HG02840 (cell line): ENCODE data around the gene NUAK2.

Experiments used
- ATAC-seq: cut with Tn5 transposase; IDR thresholded peaks from one replicate; pipeline ENCODE4 v1.9.1; 2021; ENCODE audit warnings: mild to moderate bottlenecking, moderate library complexity, moderate number of reproducible peaks; ENCODE audit not compliant: unreplicated experiment, low FRiP score

Gene NUAK2

GRCh38 chr1:205279986-205280385 lies 41.6 kb downstream of the NUAK2 start:
- ATAC-seq = no peak

GRCh38 chr1:205276689-205277065 lies 44.9 kb downstream of the NUAK2 start:
- no peak for ATAC-seq

GRCh38 chr1:205275916-205276688 lies 45.4 kb downstream of the NUAK2 start:
- no peak for ATAC-seq

GRCh38 chr1:205275133-205275532 lies 46.4 kb downstream of the NUAK2 start:
- ATAC-seq = no peak

- ATAC-seq = no peak
These were observed 47.4 kb downstream of the NUAK2 start for GRCh38 chr1:205274041-205274691.

GRCh38 chr1:205273551-205273982 lies 48.0 kb downstream of the NUAK2 start:
- ATAC-seq = no peak

GRCh38 chr1:205272536-205272935 lies 49.0 kb downstream of the NUAK2 start:
- no peak for ATAC-seq

GRCh38 chr1:205271745-205272144 lies 49.8 kb downstream of the NUAK2 start:
- no peak for ATAC-seq

GRCh38 chr1:205271277-205271676 lies 50.3 kb downstream of the NUAK2 start:
- no peak for ATAC-seq

- ATAC-seq = no peak
These were observed 50.8 kb downstream of the NUAK2 start for GRCh38 chr1:205270764-205271163.

- no peak for ATAC-seq
These were observed 51.3 kb downstream of the NUAK2 start for GRCh38 chr1:205270271-205270670.

- ATAC-seq = no peak
These were observed 51.8 kb downstream of the NUAK2 start for GRCh38 chr1:205269711-205270110.

- ATAC-seq = no peak
These were observed 52.5 kb downstream of the NUAK2 start for GRCh38 chr1:205268846-205269680.

GRCh38 chr1:205267306-205267902 lies 54.1 kb downstream of the NUAK2 start:
- ATAC-seq = no peak

GRCh38 chr1:205266611-205267305 lies 54.8 kb downstream of the NUAK2 start:
- ATAC-seq = no peak

GRCh38 chr1:205263580-205264190 lies 57.9 kb downstream of the NUAK2 start:
- no peak for ATAC-seq

- ATAC-seq = no peak
These were observed 58.8 kb downstream of the NUAK2 start for GRCh38 chr1:205262731-205263171.

- ATAC-seq = no peak
These were observed 59.4 kb downstream of the NUAK2 start for GRCh38 chr1:205261946-205262691.
